ENCODE data around the gene SYNGR2. TPM values are rescaled to one million over a fixed set of nuclear protein-coding genes. Genes with fewer than 3 reads are reported as not detected.

SYNGR2 gene, protein sequence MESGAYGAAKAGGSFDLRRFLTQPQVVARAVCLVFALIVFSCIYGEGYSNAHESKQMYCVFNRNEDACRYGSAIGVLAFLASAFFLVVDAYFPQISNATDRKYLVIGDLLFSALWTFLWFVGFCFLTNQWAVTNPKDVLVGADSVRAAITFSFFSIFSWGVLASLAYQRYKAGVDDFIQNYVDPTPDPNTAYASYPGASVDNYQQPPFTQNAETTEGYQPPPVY
- total RNA-seq = 26.1 and 63.4 TPM in 2 replicates

DNA sequence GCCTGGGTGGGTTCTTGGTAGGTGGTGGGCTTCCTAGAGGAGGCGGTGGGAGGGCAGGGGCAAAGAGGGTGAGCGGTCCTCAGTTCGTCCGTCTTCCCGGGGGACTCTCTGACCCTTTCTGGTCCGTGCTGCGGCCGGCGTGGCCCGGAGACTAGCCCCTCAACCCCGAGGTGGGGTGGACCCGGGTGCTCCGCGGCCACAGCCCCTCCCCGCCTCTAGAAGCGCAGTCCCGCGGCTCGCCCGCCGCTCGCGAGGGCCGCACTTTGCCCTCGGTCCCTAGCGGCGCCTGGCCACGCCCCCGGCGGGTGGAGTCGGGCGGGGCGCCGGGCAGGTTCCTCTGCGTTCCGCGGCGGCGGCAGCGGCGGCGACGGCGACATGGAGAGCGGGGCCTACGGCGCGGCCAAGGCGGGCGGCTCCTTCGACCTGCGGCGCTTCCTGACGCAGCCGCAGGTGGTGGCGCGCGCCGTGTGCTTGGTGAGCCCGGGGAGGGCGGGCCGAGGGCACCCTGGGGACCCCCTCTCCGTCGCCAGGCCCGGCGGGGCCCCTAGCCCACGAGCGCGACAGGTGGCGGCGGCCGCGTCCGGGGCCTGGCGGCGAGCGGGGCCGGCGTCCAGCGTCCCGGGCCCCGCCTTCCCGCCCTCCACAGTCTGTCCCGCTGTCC, at the start of gene SYNGR2:
SYNGR2 (plus strand) TSS at position 340 of the 661 bp plus-strand sequence; CDS start at position 376, 36 bp downstream.

DNA sequence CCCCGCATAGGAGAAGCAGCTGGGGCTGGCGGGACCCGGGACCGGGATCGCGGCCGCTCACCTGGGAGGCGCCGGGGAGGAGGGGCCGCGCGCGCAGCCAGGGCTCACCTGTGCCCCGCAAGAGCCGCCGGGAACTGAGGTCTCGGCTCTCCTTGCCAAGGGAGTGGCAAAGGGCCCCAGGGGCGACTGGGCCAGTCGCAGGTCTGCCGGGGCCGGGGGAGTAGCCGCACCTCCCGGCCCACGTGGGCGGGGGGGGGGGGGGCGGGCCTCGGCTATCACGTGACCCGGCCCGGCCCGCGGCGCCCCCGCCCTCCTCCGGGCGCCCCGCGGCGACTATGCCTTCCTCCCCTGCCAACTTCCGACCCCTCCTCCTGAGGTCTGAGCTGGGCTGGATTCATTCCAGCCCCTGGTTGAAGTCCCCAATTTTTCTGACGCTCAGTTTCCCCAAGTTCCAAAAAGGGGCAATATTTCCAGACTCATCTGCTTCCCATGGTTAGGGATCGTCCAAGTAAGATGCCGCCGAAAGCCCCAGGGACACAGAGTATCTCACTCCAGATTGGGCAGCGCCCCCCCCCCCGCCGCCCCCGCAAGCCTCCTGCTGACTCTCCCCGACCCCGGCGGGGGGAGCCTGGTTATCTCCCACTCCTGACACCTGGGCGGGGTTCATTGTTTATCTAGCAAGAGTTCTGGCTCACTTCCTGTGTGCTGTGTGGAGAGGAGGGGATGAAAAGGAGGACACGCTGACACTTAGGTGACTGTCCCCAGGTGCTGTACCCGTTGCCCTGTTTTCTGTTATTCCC, 39.6 kb upstream of the SYNGR2 start, which contains the start of gene TMC6:
TMC6 (minus strand) TSS at position 205 of the 800 bp plus-strand sequence. CDS start 1,923 bp downstream, outside the sequence.

GRCh38 chr17:78130437-78131101, 37.8 kb upstream of the SYNGR2 start, which contains the start of gene TMC8:
TSS of gene TMC8 (plus strand) at chr17:78130771. CDS start at chr17:78131589, 818 bp downstream.

DNA sequence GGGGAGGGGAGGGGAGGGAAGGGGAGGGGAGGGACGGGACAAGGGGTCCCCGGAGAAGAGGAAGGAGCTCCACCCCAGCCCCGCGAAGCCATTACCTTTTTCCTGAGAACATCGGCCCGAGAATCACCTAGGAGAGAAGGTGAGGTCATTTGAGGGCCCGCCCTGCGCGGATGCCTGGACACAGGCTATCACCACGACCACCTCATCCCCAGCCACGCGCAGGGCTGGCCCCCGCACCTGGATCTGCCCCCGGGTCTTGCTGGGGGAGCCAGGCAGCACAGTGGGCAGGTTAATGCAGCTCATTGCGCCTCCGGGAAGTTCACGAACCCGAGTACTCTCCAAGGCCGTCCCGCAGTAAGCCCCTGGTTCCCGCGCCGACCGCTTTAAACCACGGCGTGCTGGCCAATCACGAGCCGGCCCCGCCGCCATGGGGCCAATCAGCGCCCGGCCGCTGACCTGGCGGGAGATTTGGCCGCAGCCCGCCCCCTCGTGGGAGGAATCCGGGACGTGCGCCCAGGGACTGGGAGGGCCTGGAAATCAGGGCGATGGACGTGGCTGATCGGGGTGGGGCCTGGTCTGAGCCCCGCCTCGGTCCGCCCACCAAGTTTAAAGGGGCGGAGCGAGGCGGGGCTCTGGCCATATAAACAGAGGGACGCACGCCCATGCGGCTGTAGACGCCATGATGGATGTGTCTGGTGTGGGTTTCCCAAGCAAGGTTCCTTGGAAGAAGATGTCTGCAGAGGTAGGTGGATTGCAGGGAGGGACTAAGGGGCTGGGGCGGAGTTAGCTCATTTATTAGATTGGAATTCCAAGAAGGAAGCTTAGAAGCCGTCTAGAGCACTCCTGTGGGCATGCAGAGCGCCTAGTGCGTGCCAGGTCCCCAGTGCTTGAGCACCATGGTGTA, 18.6 kb downstream of the SYNGR2 start, which contains the start of the genes AFMID and TK1:
AFMID (plus strand) TSS at position 671 of the 904 bp plus-strand sequence; CDS start at position 680, 9 bp downstream.
TK1 (minus strand) TSS at position 361 of the 904 bp plus-strand sequence; CDS start at position 303, 58 bp downstream.

DNA sequence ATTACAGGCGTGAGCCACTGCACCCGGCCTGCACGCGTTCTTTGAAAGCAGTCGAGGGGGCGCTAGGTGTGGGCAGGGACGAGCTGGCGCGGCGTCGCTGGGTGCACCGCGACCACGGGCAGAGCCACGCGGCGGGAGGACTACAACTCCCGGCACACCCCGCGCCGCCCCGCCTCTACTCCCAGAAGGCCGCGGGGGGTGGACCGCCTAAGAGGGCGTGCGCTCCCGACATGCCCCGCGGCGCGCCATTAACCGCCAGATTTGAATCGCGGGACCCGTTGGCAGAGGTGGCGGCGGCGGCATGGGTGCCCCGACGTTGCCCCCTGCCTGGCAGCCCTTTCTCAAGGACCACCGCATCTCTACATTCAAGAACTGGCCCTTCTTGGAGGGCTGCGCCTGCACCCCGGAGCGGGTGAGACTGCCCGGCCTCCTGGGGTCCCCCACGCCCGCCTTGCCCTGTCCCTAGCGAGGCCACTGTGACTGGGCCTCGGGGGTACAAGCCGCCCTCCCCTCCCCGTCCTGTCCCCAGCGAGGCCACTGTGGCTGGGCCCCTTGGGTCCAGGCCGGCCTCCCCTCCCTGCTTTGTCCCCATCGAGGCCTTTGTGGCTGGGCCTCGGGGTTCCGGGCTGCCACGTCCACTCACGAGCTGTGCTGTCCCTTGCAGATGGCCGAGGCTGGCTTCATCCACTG, 45.8 kb downstream of the SYNGR2 start, which contains the start of gene BIRC5:
BIRC5 (plus strand) TSS at position 238 of the 690 bp plus-strand sequence; CDS start at position 302, 64 bp downstream.

Other genes starting within 250 kb of the SYNGR2 start
- gene TNRC6C, start 209.9 kb upstream of the SYNGR2 start, total RNA-seq = 4.0 and 16.0 TPM in 2 replicates
- gene TMC6, start 39.8 kb upstream of the SYNGR2 start, total RNA-seq = 40.0 and 49.0 TPM in 2 replicates
- under 0.01 and 0.16 TPM in 2 replicates for gene TMC8, start 37.8 kb upstream of the SYNGR2 start, total RNA-seq
- not detected in 2 replicates for gene C17orf99, start 22.2 kb upstream of the SYNGR2 start, total RNA-seq
- 53.1 and 210 TPM in 2 replicates for gene TK1, start 18.5 kb downstream of the SYNGR2 start, total RNA-seq
- 32.6 and 34.0 TPM in 2 replicates for gene AFMID, start 18.8 kb downstream of the SYNGR2 start, total RNA-seq
- 36.3 and 92.9 TPM in 2 replicates for gene BIRC5, start 45.7 kb downstream of the SYNGR2 start, total RNA-seq
- gene TMEM235, start 63.0 kb downstream of the SYNGR2 start, total RNA-seq = 0.16 and 0.25 TPM in 2 replicates
- gene SOCS3, start 191.5 kb downstream of the SYNGR2 start, total RNA-seq = 24.0 and 68.6 TPM in 2 replicates
- gene PGS1, start 210.1 kb downstream of the SYNGR2 start, total RNA-seq = 36.3 and 51.2 TPM in 2 replicates